OCI-LY7 (cell line): ENCODE results near the gene ADAMTS2.

Experiments
- CTCF ChIP-seq: fragments of 200-600 bp; sonication (generic); conservative IDR thresholded peaks from 2 replicates; pipeline ENCODE4 v1.5.1; 2014; ENCODE audit warnings: mild to moderate bottlenecking, antibody characterized with exemption, low read length, moderate library complexity, mixed read lengths
- EZH2phosphoT487 ChIP-seq: fragments of 200-600 bp; sonication (generic); IDR thresholded peaks from 2 replicates; pipeline ENCODE4 v1.6.1; 2018; ENCODE audit warnings: low read depth, borderline replicate concordance, mild to moderate bottlenecking, mixed run types, antibody characterized with exemption, low read length, moderate library complexity, mixed read lengths

DNA sequence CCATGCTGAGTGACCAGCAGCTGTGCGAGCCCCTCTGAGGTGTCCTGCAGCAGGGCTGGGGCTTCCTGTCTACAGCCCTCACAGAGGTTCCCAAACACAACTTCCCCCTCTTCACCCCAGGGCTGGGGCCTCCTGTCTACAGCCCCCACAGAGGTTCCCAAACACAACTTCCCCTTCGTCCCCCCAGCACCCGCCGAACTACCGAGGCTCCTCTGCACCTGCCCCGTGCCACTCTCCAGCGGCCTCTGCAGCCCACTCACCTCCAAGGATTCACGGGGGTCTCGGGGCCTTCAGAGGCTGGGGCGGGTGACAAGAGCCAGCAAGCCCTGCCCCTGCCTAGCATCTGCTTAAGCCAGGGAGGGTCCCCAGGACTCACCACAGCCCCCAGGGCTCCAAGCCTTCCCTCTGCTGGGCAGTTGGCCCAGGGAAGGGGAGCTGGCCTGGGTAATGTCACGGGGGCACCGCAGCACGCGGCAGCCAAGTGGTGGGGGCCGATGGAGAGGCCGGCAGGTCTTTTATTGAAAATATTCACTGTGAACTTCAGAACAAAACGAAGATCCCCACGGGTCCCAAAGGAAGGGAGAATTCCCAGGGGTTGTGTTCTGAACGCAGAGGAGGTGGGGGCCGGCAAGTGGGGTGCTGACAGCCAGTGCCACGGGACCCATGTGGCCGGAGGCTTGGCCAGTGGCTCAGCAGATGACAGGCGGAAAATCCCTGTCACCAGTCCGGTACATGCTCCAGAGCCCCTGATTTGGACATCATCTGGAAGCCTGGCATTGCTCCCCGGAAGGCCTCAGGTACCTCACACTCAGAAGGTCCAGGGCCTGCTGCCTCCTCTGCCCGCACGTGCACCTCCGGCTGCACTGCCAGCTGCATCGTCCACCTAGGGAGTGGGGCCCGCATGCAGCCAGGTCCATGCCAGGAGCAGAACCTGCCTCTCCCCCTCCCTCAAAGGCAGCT lies 125.3 kb downstream of the ADAMTS2 start:
- TF ChIP-seq CTCF (no peak), EZH2phosphoT487 (no peak)
